ENCODE data around the gene EN1.

EN1 gene

GRCh38 chr2:118830118-118830517 lies 17.3 kb downstream of the EN1 start:
- peaks cover 0 to 9% (median 5%) of the 10 kb centered on the region in 5 donors for H3K4me1 ChIP-seq (ENCODE audit: control insufficient read depth in 5 of 5, insufficient read depth in 5 of 5, low read length in 5 of 5)
- H3K27me3 ChIP-seq (ENCODE audit: control insufficient read depth in 5 of 5, insufficient read depth in 4 of 5, low read length in 5 of 5), result peaks cover 5 to 36% (median 19%) of the 10 kb centered on the region in 5 donors
- no peaks in the 10 kb centered on the region for H3K9me3 ChIP-seq (ENCODE audit: control insufficient read depth in 5 of 5, low read length in 5 of 5)
- H3K9ac ChIP-seq (ENCODE audit: low read length in 5 of 5), result no peak overlapping the region
- H3K27ac ChIP-seq (ENCODE audit: low read depth, low read length), result no peak overlapping the region
- H3K4me3 ChIP-seq (ENCODE audit: low read depth in 1 of 5, low read length in 5 of 5), result no peak overlapping the region
- no peaks in the 10 kb centered on the region for H3K36me3 ChIP-seq (ENCODE audit: control insufficient read depth in 5 of 5, insufficient read depth in 5 of 5, low read length in 5 of 5)

- Histone ChIP-seq H3K4me1 (ENCODE audit: control insufficient read depth in 5 of 5, insufficient read depth in 5 of 5, low read length in 5 of 5) (peaks cover 0 to 5% (median 3%) of the 10 kb centered on the region in 5 donors), H3K27ac (ENCODE audit: low read depth, low read length) (no peak overlapping the region), H3K27me3 (ENCODE audit: control insufficient read depth in 5 of 5, insufficient read depth in 4 of 5, low read length in 5 of 5) (peaks cover 0 to 15% (median 0%) of the 10 kb centered on the region in 5 donors), H3K4me3 (ENCODE audit: low read depth in 1 of 5, low read length in 5 of 5) (no peak overlapping the region), H3K9ac (ENCODE audit: low read length in 5 of 5) (no peak overlapping the region), H3K36me3 (ENCODE audit: control insufficient read depth in 5 of 5, insufficient read depth in 5 of 5, low read length in 5 of 5) (no peaks in the 10 kb centered on the region), H3K9me3 (ENCODE audit: control insufficient read depth in 5 of 5, low read length in 5 of 5) (no peaks in the 10 kb centered on the region)
Measured at GRCh38 chr2:118826093-118826492, 21.4 kb downstream of the EN1 start.

- H3K4me3 ChIP-seq (ENCODE audit: low read depth in 1 of 5, low read length in 5 of 5), result no peak overlapping the region
- no peaks in the 10 kb centered on the region for H3K36me3 ChIP-seq (ENCODE audit: control insufficient read depth in 5 of 5, insufficient read depth in 5 of 5, low read length in 5 of 5)
- H3K9me3 ChIP-seq (ENCODE audit: control insufficient read depth in 5 of 5, low read length in 5 of 5), result no peaks in the 10 kb centered on the region
- peaks cover 0 to 14% (median 0%) of the 10 kb centered on the region in 5 donors for H3K27me3 ChIP-seq (ENCODE audit: control insufficient read depth in 5 of 5, insufficient read depth in 4 of 5, low read length in 5 of 5)
- H3K27ac ChIP-seq (ENCODE audit: low read depth, low read length), result no peak overlapping the region
- no peak overlapping the region for H3K9ac ChIP-seq (ENCODE audit: low read length in 5 of 5)
- no peaks in the 10 kb centered on the region for H3K4me1 ChIP-seq (ENCODE audit: control insufficient read depth in 5 of 5, insufficient read depth in 5 of 5, low read length in 5 of 5)
Measured at GRCh38 chr2:118823633-118824032, 23.8 kb downstream of the EN1 start.

GRCh38 chr2:118822572-118822971 lies 24.9 kb downstream of the EN1 start:
- peaks cover 0 to 21% (median 0%) of the 10 kb centered on the region in 5 donors for H3K27me3 ChIP-seq (ENCODE audit: control insufficient read depth in 5 of 5, insufficient read depth in 4 of 5, low read length in 5 of 5)
- no peak overlapping the region for H3K9ac ChIP-seq (ENCODE audit: low read length in 5 of 5)

GRCh38 chr2:118822015-118822414 lies 25.4 kb downstream of the EN1 start:
- Histone ChIP-seq H3K4me1 (ENCODE audit: control insufficient read depth in 5 of 5, insufficient read depth in 5 of 5, low read length in 5 of 5) (no peaks in the 10 kb centered on the region), H3K9ac (ENCODE audit: low read length in 5 of 5) (no peak overlapping the region), H3K36me3 (ENCODE audit: control insufficient read depth in 5 of 5, insufficient read depth in 5 of 5, low read length in 5 of 5) (no peaks in the 10 kb centered on the region), H3K27ac (ENCODE audit: low read depth, low read length) (no peak overlapping the region), H3K9me3 (ENCODE audit: control insufficient read depth in 5 of 5, low read length in 5 of 5) (no peaks in the 10 kb centered on the region), H3K4me3 (ENCODE audit: low read depth in 1 of 5, low read length in 5 of 5) (no peak overlapping the region), H3K27me3 (ENCODE audit: control insufficient read depth in 5 of 5, insufficient read depth in 4 of 5, low read length in 5 of 5) (peaks cover 0 to 19% (median 0%) of the 10 kb centered on the region in 5 donors)

More at GRCh38 chr2:118822572-118822971, 24.9 kb downstream of the EN1 start:
- H3K9me3 ChIP-seq (ENCODE audit: control insufficient read depth in 5 of 5, low read length in 5 of 5), result no peaks in the 10 kb centered on the region
- H3K36me3 ChIP-seq (ENCODE audit: control insufficient read depth in 5 of 5, insufficient read depth in 5 of 5, low read length in 5 of 5), result no peaks in the 10 kb centered on the region
- no peak overlapping the region for H3K27ac ChIP-seq (ENCODE audit: low read depth, low read length)
- no peaks in the 10 kb centered on the region for H3K4me1 ChIP-seq (ENCODE audit: control insufficient read depth in 5 of 5, insufficient read depth in 5 of 5, low read length in 5 of 5)
- no peak overlapping the region for H3K4me3 ChIP-seq (ENCODE audit: low read depth in 1 of 5, low read length in 5 of 5)

GRCh38 chr2:118817469-118817868 lies 30.0 kb downstream of the EN1 start:
- Histone ChIP-seq H3K9ac (ENCODE audit: low read length in 5 of 5) (no peak overlapping the region), H3K27me3 (ENCODE audit: control insufficient read depth in 5 of 5, insufficient read depth in 4 of 5, low read length in 5 of 5) (peaks cover 0 to 43% (median 14%) of the 10 kb centered on the region in 5 donors), H3K36me3 (ENCODE audit: control insufficient read depth in 5 of 5, insufficient read depth in 5 of 5, low read length in 5 of 5) (no peaks in the 10 kb centered on the region), H3K4me1 (ENCODE audit: control insufficient read depth in 5 of 5, insufficient read depth in 5 of 5, low read length in 5 of 5) (peaks cover 0 to 7% (median 2%) of the 10 kb centered on the region in 5 donors), H3K27ac (ENCODE audit: low read depth, low read length) (no peak overlapping the region), H3K9me3 (ENCODE audit: control insufficient read depth in 5 of 5, low read length in 5 of 5) (no peaks in the 10 kb centered on the region), H3K4me3 (ENCODE audit: low read depth in 1 of 5, low read length in 5 of 5) (no peak overlapping the region)

GRCh38 chr2:118816669-118817068 lies 30.8 kb downstream of the EN1 start:
- Histone ChIP-seq H3K36me3 (ENCODE audit: control insufficient read depth in 5 of 5, insufficient read depth in 5 of 5, low read length in 5 of 5) (no peaks in the 10 kb centered on the region), H3K4me3 (ENCODE audit: low read depth in 1 of 5, low read length in 5 of 5) (no peak overlapping the region), H3K9me3 (ENCODE audit: control insufficient read depth in 5 of 5, low read length in 5 of 5) (no peaks in the 10 kb centered on the region), H3K4me1 (ENCODE audit: control insufficient read depth in 5 of 5, insufficient read depth in 5 of 5, low read length in 5 of 5) (peaks cover 0 to 7% (median 2%) of the 10 kb centered on the region in 5 donors), H3K27ac (ENCODE audit: low read depth, low read length) (no peak overlapping the region), H3K9ac (ENCODE audit: low read length in 5 of 5) (no peak overlapping the region), H3K27me3 (ENCODE audit: control insufficient read depth in 5 of 5, insufficient read depth in 4 of 5, low read length in 5 of 5) (peaks cover 0 to 43% (median 14%) of the 10 kb centered on the region in 5 donors)

GRCh38 chr2:118815731-118816130 lies 31.7 kb downstream of the EN1 start:
- H3K36me3 ChIP-seq (ENCODE audit: control insufficient read depth in 5 of 5, insufficient read depth in 5 of 5, low read length in 5 of 5), result no peaks in the 10 kb centered on the region
- no peak overlapping the region for H3K27ac ChIP-seq (ENCODE audit: low read depth, low read length)
- H3K9ac ChIP-seq (ENCODE audit: low read length in 5 of 5), result no peak overlapping the region
- H3K4me1 ChIP-seq (ENCODE audit: control insufficient read depth in 5 of 5, insufficient read depth in 5 of 5, low read length in 5 of 5), result peaks cover 0 to 7% (median 2%) of the 10 kb centered on the region in 5 donors
- H3K27me3 ChIP-seq (ENCODE audit: control insufficient read depth in 5 of 5, insufficient read depth in 4 of 5, low read length in 5 of 5), result peaks cover 0 to 43% (median 16%) of the 10 kb centered on the region in 5 donors
- H3K9me3 ChIP-seq (ENCODE audit: control insufficient read depth in 5 of 5, low read length in 5 of 5), result no peaks in the 10 kb centered on the region
- no peak overlapping the region for H3K4me3 ChIP-seq (ENCODE audit: low read depth in 1 of 5, low read length in 5 of 5)

- Histone ChIP-seq H3K27me3 (ENCODE audit: control insufficient read depth in 5 of 5, insufficient read depth in 4 of 5, low read length in 5 of 5) (peaks cover 0 to 43% (median 18%) of the 10 kb centered on the region in 5 donors), H3K9ac (ENCODE audit: low read length in 5 of 5) (no peak overlapping the region)
Measured at GRCh38 chr2:118815314-118815713, 32.1 kb downstream of the EN1 start.

GRCh38 chr2:118814368-118814767 lies 33.1 kb downstream of the EN1 start:
- Histone ChIP-seq H3K9ac (ENCODE audit: low read length in 5 of 5) (no peak overlapping the region), H3K27me3 (ENCODE audit: control insufficient read depth in 5 of 5, insufficient read depth in 4 of 5, low read length in 5 of 5) (peaks cover 0 to 44% (median 20%) of the 10 kb centered on the region in 5 donors), H3K4me1 (ENCODE audit: control insufficient read depth in 5 of 5, insufficient read depth in 5 of 5, low read length in 5 of 5) (peaks cover 0 to 7% (median 2%) of the 10 kb centered on the region in 5 donors), H3K36me3 (ENCODE audit: control insufficient read depth in 5 of 5, insufficient read depth in 5 of 5, low read length in 5 of 5) (no peaks in the 10 kb centered on the region), H3K9me3 (ENCODE audit: control insufficient read depth in 5 of 5, low read length in 5 of 5) (no peaks in the 10 kb centered on the region), H3K27ac (ENCODE audit: low read depth, low read length) (no peak overlapping the region), H3K4me3 (ENCODE audit: low read depth in 1 of 5, low read length in 5 of 5) (no peak overlapping the region)

More at GRCh38 chr2:118815314-118815713, 32.1 kb downstream of the EN1 start:
- no peaks in the 10 kb centered on the region for H3K36me3 ChIP-seq (ENCODE audit: control insufficient read depth in 5 of 5, insufficient read depth in 5 of 5, low read length in 5 of 5)
- H3K9me3 ChIP-seq (ENCODE audit: control insufficient read depth in 5 of 5, low read length in 5 of 5), result no peaks in the 10 kb centered on the region
- peaks cover 0 to 7% (median 2%) of the 10 kb centered on the region in 5 donors for H3K4me1 ChIP-seq (ENCODE audit: control insufficient read depth in 5 of 5, insufficient read depth in 5 of 5, low read length in 5 of 5)
- H3K4me3 ChIP-seq (ENCODE audit: low read depth in 1 of 5, low read length in 5 of 5), result no peak overlapping the region
- no peak overlapping the region for H3K27ac ChIP-seq (ENCODE audit: low read depth, low read length)
